HepG2 (cell line): ENCODE results near the gene RIBC1. TPM values are rescaled to one million over a fixed set of nuclear protein-coding genes. Genes with fewer than 3 reads are reported as not detected.

Experiments
- BHLHE40 ChIP-seq: IDR thresholded peaks from 2 replicates; pipeline ENCODE4 v1.6.1; 2011; ENCODE audit warnings: low read length, improper control_type of control experiment
- ELF3 ChIP-seq: IDR thresholded peaks from 2 replicates; pipeline ENCODE4 v1.6.1; 2016; ENCODE audit warnings: missing genetic modification reagents, missing compliant biosample characterization
- HCFC1 ChIP-seq: fragments of 150-350 bp; IDR thresholded peaks from 2 replicates; pipeline ENCODE4 v1.6.1; 2014; ENCODE audit warnings: low read depth, low read length
- HIVEP1 ChIP-seq: sonication (generic); formaldehyde crosslinking; IDR thresholded peaks from 2 replicates; pipeline ENCODE4 v1.4.0; 2020; ENCODE audit warnings: mild to moderate bottlenecking, missing genetic modification reagents
- HNRNPLL ChIP-seq: fragments of 200-400 bp; formaldehyde crosslinking; IDR thresholded peaks from 2 replicates; pipeline ENCODE4 v1.6.1; 2017; ENCODE audit warnings: mild to moderate bottlenecking, low read depth, low read length; ENCODE audit not compliant: poor library complexity, severe bottlenecking
- HNRNPUL1 ChIP-seq: fragments of 200-400 bp; formaldehyde crosslinking; IDR thresholded peaks from 2 replicates; pipeline ENCODE4 v1.6.1; 2017; ENCODE audit warnings: low read depth, mild to moderate bottlenecking, low read length, moderate library complexity
- IRF2 ChIP-seq: IDR thresholded peaks from 2 replicates; pipeline ENCODE4 v1.6.1; 2018; ENCODE audit warnings: missing genetic modification reagents, missing compliant biosample characterization
- ISL2 ChIP-seq: sonication (generic); formaldehyde crosslinking; IDR thresholded peaks from 2 replicates; pipeline ENCODE4 v1.5.0; 2020; ENCODE audit warnings: missing genetic modification reagents
- KDM4B ChIP-seq: sonication (generic); formaldehyde crosslinking; IDR thresholded peaks from 2 replicates; pipeline ENCODE4 v1.4.0; 2020; ENCODE audit warnings: missing genetic modification reagents
- KDM5B ChIP-seq: sonication (generic); formaldehyde crosslinking; IDR thresholded peaks from 2 replicates; pipeline ENCODE4 v1.4.0; 2020; ENCODE audit warnings: missing genetic modification reagents, mild to moderate bottlenecking, borderline replicate concordance
- KMT2A ChIP-seq: sonication (generic); formaldehyde crosslinking; IDR thresholded peaks from 2 replicates; pipeline ENCODE4 v1.4.0; 2020; ENCODE audit warnings: missing genetic modification reagents
- MXD1 ChIP-seq: sonication (generic); formaldehyde crosslinking; IDR thresholded peaks from 2 replicates; pipeline ENCODE4 v1.4.0; 2020; ENCODE audit warnings: mild to moderate bottlenecking, missing genetic modification reagents
- MXI1 ChIP-seq: IDR thresholded peaks from 3 replicates; pipeline ENCODE4 v1.6.1; 2012; ENCODE audit warnings: low read depth, low read length, inconsistent platforms, borderline replicate concordance
- RNF2 ChIP-seq: fragments of 450-650 bp; conservative IDR thresholded peaks from 2 replicates; pipeline ENCODE4 v1.6.1; 2016; ENCODE audit warnings: low read depth
- TAF1 ChIP-seq: sonication (generic); formaldehyde crosslinking; IDR thresholded peaks from 2 replicates; pipeline ENCODE4 v1.4.0; 2020; ENCODE audit warnings: missing genetic modification reagents
- TBX2 ChIP-seq: sonication (generic); formaldehyde crosslinking; IDR thresholded peaks from 2 replicates; pipeline ENCODE4 v1.5.0; 2020; ENCODE audit warnings: missing genetic modification reagents, mild to moderate bottlenecking, borderline replicate concordance
- XBP1 ChIP-seq: sonication (generic); formaldehyde crosslinking; IDR thresholded peaks from 2 replicates; pipeline ENCODE4 v1.5.0; 2020; ENCODE audit warnings: missing genetic modification reagents
- ZFX ChIP-seq: sonication (generic); formaldehyde crosslinking; IDR thresholded peaks from 2 replicates; pipeline ENCODE4 v1.4.0; 2020; ENCODE audit warnings: mild to moderate bottlenecking, low read depth, missing genetic modification reagents, moderate library complexity
- ZNF160 ChIP-seq: sonication (generic); formaldehyde crosslinking; IDR thresholded peaks from 2 replicates; pipeline ENCODE4 v1.8.0; 2022; ENCODE audit warnings: mild to moderate bottlenecking, inconsistent platforms, missing genetic modification reagents
- ZNF335 ChIP-seq: sonication (generic); formaldehyde crosslinking; IDR thresholded peaks from 2 replicates; pipeline ENCODE4 v1.4.0; 2020; ENCODE audit warnings: missing genetic modification reagents
- ZNF350 ChIP-seq: sonication (generic); formaldehyde crosslinking; IDR thresholded peaks from 2 replicates; pipeline ENCODE4 v1.4.0; 2020; ENCODE audit warnings: mild to moderate bottlenecking, low read depth, missing genetic modification reagents, borderline replicate concordance
- ZNF44 ChIP-seq: sonication (generic); formaldehyde crosslinking; IDR thresholded peaks from 2 replicates; pipeline ENCODE4 v1.5.1; 2020; ENCODE audit warnings: mild to moderate bottlenecking, missing genetic modification reagents
- ZNF460 ChIP-seq: sonication (generic); formaldehyde crosslinking; IDR thresholded peaks from 2 replicates; pipeline ENCODE4 v1.5.1; 2020; ENCODE audit warnings: missing genetic modification reagents, mild to moderate bottlenecking, borderline replicate concordance
- ZNF547 ChIP-seq: sonication (generic); formaldehyde crosslinking; IDR thresholded peaks from 2 replicates; pipeline ENCODE4 v1.5.1; 2020; ENCODE audit warnings: mild to moderate bottlenecking, missing genetic modification reagents
- ZNF563 ChIP-seq: sonication (generic); formaldehyde crosslinking; IDR thresholded peaks from 2 replicates; pipeline ENCODE4 v1.8.0; 2022; ENCODE audit warnings: mild to moderate bottlenecking, moderate library complexity, missing genetic modification reagents
- ZNF766 ChIP-seq: sonication (generic); formaldehyde crosslinking; IDR thresholded peaks from 2 replicates; pipeline ENCODE4 v1.5.0; 2020; ENCODE audit warnings: missing genetic modification reagents, borderline replicate concordance
- ZNF790 ChIP-seq: sonication (generic); formaldehyde crosslinking; IDR thresholded peaks from 2 replicates; pipeline ENCODE4 v1.8.0; 2022; ENCODE audit warnings: missing genetic modification reagents, mild to moderate bottlenecking, borderline replicate concordance
- ZNF792 ChIP-seq: IDR thresholded peaks from 2 replicates; pipeline ENCODE4 v1.6.1; 2016
- polyA plus RNA-seq, 8 experiments: library from polyadenylated mRNA; depleted of rRNA in 3 of 8; stranded (reverse) in 7 of 8; unstranded in 1 of 8; fragments of >200 nt; fragmentation: Illumina TruSeq in 4 of 8; extraction: Trizol in 4 of 8; gene quantifications; 2 replicates each; pipeline versions ENCODE4 v1.2.1 to v1.2.3, GENCODE V29; 2011 to 2016; ENCODE audit warnings: low read depth in 4 of 8, missing spikeins in 1 of 8, mixed read lengths in 1 of 8; ENCODE audit not compliant: insufficient read depth in 1 of 8
- total RNA-seq, 5 experiments: library from RNA; depleted of rRNA; stranded (reverse); fragments of >200 nt; fragmentation: Illumina TruSeq; extraction: Trizol; gene quantifications; 2 replicates each; pipeline ENCODE4 v1.2.3, GENCODE V29; 2016; ENCODE audit warnings: low read depth in 1 of 5

The RIBC1 gene
- total and polyA plus RNA-seq, 2 of the 13 experiments (the other 11 are each of a cell fraction or from before 2014, with no cell fraction given): 0.55 TPM; not detected in 1

- TF ChIP-seq ZNF790 (CRISPR knock-in tag) (0 out of 2 replicates have a peak, but pooled peaks have one; percentile 27), ZNF160 (CRISPR knock-in tag) (no peak), HNRNPLL (peak; percentile 70), HCFC1 (peak; percentile 11; the same call in 1 of the 2 replicates), ZNF44 (CRISPR knock-in tag) (no peak), ISL2 (peak; percentile 30; the same call in 1 of the 2 replicates), KDM5B (CRISPR knock-in tag) (peak; percentile 38; the same call in 1 of the 2 replicates), ZFX (CRISPR knock-in tag) (peak; percentile 91), ZNF766 (CRISPR knock-in tag) (0 out of 2 replicates have a peak, but pooled peaks have one; percentile 39), HNRNPUL1 (no peak), ELF3 (CRISPR knock-in tag) (0 out of 2 replicates have a peak, but pooled peaks have one; percentile 10), ZNF335 (CRISPR knock-in tag) (0 out of 2 replicates have a peak, but pooled peaks have one; percentile 17), ZNF792 (peak; percentile 2; the same call in 1 of the 2 replicates), ZNF563 (CRISPR knock-in tag) (no peak), ZNF460 (CRISPR knock-in tag) (no peak), KDM4B (CRISPR knock-in tag) (no peak), TAF1 (CRISPR knock-in tag) (peak; percentile 73; the same call in 1 of the 2 replicates), TBX2 (no peak), MXD1 (CRISPR knock-in tag) (peak; percentile 47; the same call in 1 of the 2 replicates), KMT2A (peak; percentile 33; the same call in 1 of the 2 replicates), RNF2 (no peak), BHLHE40 (peak; percentile 59), XBP1 (CRISPR knock-in tag) (no peak), ZNF547 (CRISPR knock-in tag) (0 out of 2 replicates have a peak, but pooled peaks have one; percentile 38), HIVEP1 (CRISPR knock-in tag) (peak; percentile 38; the same call in 1 of the 2 replicates), MXI1 (peak; percentile 75; the same call in 1 of the 3 replicates), ZNF350 (CRISPR knock-in tag) (peak; percentile 35; the same call in 1 of the 2 replicates), IRF2 (CRISPR knock-in tag) (peak; percentile 31; the same call in 1 of the 2 replicates)
These were observed 400 bp upstream of the RIBC1 start, which contains the start of gene SMC1A (continued) for GRCh38 chrX:53422086-53422860.
